DMS53 treated with DMSO at 0.1 percent for 48 hours (cell line): ENCODE measurements around the gene SH3BGR.
"Not testable (repeated sequence)": the region's sequence is repeated elsewhere in the genome, so short reads cannot be mapped to it uniquely, and the experiment has no call there.

Experiments used
- DNase-seq: peaks from one replicate; lab custom pipeline; 2025; ENCODE audit not compliant: unreplicated experiment; lab: John Stamatoyannopoulos, UW

SH3BGR gene

DNA sequence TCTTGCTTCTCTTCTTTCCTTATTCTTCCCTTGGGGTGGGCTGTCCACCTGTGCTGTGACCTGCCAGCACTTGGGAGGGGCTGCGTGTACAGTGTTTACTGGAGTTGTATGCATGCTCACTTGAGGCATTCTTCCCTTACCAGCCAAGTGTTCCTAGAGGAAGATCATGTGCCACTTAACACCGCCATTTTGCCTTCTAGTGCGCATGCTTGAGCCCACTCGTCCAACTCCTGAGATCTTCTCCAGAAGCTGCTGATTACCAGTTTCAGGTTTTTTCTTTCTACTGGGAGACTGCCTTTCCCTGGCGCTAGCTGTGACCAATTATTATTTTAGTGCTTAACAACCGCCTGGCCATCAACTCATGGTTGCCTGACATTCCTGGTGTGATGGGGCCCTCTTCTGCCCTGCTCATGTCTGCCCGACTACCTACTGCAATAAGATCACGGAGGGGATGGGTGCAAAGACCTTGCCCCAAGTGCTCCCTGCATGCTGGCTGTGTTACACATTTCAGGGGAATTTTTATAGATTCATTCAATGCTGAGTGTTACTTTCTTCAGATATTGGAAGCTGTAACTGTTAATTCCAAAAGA lies 86.8 kb downstream of the SH3BGR start:
- no peak for DNase-seq

DNA sequence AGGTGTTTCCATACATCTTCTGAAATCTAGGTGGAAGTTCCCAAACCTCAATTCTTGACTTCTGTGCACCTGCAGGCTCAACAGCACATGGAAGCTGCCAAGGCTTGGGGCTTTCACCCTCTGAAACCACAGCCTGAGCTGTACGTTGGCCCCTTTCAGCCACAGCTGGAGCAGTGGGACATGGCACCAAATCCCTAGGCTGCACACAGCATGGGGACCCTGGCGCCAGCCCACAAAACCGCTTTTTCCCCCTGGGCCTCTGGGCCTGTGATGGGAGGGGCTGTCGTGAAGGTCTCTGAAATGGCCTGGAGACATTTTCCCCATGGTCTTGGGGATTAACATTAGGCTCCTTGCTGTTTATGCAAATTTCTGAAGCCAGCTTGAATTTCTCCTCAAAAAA lies 88.6 kb downstream of the SH3BGR start:
- DNase-seq = not testable (repeated sequence)

DNA sequence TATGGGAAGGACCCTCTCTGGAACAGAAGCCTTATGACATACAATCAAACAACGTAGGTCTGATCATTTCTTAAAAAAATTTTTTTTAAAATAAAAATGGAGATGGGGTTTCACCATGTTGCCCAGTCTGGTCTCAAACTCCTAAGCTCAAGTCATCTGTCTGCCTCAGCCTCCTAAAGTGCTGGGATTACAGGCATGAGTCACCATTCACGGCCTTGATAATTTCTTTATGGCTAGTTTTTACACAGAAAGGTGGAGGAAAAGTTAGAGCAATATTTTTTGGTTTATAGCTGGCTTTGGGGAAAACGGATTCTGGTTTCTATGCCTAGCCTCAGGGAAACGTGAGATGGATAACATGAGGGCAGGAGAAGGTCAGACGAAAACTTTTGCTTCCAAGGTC lies 91.0 kb downstream of the SH3BGR start:
- no peak for DNase-seq

DNA sequence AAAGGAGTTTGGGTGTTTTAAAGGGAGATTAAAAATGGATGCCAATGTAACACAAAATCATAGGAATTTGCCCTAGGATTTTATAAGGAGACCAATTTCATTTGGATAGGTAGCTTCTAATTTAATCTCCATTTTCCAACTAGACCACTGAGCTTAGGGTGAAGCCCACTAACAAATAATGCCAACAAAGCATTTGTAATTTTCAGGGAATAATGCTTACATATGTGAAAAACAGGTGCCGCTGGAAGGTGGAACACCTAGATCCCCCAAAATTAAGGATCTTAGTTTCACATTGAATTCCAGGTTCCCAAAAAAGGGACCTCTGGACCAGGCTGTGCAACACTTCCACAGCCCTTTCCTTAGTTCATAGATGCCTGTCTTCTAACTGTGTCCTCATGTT lies 94.8 kb downstream of the SH3BGR start:
- DNase-seq = no peak

DNA sequence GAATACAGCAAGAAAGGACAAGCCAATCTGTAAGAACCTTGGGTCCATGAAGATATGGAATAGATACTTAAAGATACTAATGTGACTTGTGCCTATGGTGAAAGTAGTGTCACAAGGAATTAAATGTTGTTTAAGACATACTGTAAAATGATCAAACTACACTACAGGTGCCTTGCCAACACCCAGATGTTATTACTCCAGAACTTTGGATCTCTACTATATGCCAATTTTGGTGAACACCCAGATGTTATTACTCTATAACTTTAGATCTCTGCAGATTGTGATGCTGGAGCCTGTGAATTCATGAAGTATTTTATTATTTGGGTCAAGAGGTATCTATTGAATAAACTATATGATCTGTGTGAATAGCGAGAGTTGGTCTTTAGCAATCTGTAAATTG lies 101.1 kb downstream of the SH3BGR start:
- no peak for DNase-seq

DNA sequence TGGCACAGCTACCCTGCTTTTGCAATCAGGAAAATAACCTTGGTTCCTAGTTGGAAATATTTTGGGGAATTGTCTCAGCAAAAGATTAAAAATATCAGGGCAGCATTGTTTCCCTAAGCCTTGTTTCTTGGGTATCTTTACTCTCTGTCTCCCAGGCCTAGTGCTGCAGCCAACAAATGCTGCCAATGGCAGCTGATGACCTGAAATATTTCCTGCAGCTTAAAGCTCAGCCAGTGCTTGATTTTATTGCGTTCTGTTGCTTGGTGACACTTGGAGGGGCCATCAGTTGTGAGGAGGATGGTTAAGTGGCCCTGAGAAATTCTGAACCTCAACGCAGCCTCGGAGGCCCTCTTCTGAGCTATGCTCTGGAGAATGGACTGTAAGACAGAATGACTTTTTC lies 101.6 kb downstream of the SH3BGR start:
- no peak for DNase-seq

DNA sequence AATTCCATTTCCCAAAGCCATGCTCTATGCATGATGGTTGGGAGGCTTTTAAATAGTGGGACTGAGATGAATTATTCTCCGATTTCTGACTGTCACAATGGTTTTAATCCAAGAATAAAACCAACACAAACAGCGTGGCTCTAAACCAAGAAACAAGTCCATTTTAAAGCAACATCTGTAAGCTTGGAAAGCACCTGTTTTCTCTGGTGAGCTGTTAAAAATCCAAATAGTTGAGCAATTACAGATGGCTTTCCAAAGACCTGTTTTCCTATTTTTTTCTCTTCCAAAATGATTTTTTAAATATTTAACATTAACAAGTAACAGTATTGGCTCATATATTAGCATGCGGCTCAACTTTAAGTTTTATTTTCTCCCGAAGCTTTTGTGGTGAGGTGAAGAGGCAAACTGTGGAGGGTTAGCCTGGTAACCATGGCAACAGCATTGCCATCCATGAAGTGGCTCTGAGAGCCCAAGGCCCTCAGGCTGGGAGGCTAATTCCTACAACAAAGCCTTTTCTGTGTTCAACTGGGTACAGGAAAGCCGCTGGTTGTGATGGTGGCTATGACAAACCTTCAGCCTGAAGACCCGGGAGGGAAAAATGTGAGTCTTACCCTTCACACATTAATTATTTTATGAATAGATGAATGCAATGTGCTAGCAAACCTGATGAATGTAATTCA lies 104.3 kb downstream of the SH3BGR start:
- DNase-seq = peak; percentile 0

DNA sequence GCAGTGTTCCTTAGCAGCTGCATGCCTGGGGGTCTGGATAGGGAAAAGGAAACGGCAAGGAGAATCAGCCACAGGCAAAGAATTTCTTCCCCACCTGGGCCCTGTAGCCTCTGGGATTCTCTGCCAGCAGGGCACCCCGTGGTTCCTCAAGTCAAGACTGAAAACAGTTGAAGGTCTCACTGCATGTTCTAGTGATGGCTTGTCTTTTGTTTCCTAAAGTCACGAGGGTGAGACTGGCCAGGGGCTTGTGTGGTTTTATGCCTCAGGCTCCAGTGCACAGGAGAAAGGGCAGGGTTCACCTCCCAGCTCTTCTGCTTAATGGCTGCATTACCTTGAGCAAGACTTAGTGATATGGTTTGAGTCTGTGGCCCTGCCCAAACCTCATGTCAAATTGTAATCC lies 107.7 kb downstream of the SH3BGR start:
- no peak for DNase-seq

DNA sequence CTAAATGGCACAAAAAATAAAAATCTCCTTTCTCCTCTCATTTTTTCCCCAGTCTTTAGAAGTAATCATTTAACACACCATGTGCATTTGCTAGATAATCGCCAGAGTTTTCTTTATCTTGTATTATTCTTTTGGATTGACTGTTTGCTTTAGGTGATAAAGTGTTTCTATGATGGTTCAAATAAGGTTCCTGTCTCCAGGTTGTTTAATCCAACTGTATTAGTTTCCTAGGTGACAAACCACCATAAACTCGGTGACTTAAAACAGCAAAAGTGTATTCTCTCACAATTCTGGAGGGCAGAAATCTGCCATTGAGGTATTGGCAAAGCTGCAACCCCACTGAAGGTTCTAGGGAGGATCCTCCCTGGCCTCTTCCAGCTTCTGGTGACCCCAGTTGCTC lies 109.4 kb downstream of the SH3BGR start:
- DNase-seq = no peak

DNA sequence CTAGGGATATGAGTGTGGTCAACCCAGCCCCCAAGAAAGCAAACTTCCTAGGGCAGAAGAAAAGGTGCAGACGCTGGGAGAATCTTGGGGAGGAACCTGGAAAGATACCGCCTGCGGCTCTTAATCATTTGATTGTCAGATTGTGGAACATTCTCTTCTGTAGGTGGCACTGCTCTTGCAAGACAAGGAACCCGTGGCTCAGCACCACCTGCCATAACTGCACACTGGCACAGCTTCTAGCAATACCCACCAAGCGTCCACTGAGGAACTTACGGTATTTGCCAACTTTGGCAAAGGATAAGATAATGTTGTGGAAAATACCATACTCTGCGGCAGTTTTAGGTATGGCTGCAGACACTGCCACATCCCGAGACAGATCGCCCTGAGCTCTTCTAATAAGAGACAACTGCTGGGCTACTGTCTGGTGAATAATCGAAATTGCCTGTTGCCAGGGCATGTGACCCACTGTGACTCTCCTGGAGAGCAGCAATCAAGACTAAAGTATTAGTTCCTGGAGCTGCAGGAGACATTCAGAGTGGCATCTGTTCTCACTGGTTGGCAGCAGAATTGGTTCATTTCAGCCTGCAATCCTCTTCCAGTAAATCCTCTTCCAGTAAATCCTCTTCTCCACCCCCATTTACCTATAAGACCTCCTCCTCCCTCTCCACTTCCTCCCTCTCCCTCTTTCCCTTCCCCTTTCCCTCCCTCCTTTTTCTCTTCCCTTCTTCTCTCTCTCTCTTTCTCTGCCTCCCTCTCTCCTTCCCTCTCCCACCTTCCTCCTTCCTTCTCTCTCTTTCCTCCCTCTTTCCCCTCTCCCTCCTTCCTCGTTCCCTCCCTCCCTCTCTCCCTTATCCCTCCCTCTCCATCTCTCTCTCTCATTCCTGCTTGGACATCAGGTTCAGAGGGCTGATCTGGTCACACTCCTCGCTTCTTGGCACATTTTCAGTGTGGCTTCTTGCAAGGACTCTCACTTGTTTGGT lies 111.3 kb downstream of the SH3BGR start:
- no peak for DNase-seq

DNA sequence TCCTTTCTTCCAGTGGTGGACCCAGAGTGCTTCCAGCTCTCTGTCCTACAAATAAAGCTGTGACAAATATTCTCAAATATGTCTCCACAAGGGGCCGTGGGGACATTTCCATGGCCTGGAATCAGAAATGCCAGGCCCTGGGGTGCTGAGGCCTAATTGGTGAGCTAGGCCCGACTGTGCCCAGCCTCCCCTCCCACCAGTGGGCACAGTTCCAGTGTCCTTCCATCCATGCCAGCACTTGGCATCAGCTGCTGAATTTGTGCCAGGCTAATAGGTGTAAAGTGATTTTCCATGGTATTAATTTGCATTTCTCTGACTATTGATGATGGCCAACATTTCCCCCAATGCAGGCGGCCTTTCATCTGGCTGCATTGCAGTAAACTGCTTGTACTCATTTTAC lies 112.4 kb downstream of the SH3BGR start:
- DNase-seq = no peak
